Loucy (cell line): ENCODE measurements around the gene CCK.
A peak's percentile ranks its signal among the peaks of the same experiment; 100 is the strongest.

Experiments
- H2AFZ ChIP-seq: fragments of 200-600 bp; sonication (generic); 2 replicates; pipeline ENCODE4 v1.6.0; 2016; ENCODE audit warnings: antibody characterized with exemption, mild to moderate bottlenecking, low read length, moderate library complexity
- H3F3A ChIP-seq: fragments of 200-600 bp; 2 replicates; pipeline ENCODE4 v1.6.0; 2016; ENCODE audit warnings: antibody characterized with exemption, low read depth, mild to moderate bottlenecking
- H3K27me3 ChIP-seq: fragments of 200-600 bp; sonication (generic); 2 replicates; pipeline ENCODE4 v1.6.1; 2014; ENCODE audit warnings: low read length, mild to moderate bottlenecking; ENCODE audit not compliant: insufficient read depth, poor library complexity, severe bottlenecking
- H3K36me3 ChIP-seq: fragments of 200-600 bp; sonication (generic); 2 replicates; pipeline ENCODE4 v1.6.1; 2016; ENCODE audit warnings: low read length; ENCODE audit not compliant: insufficient read depth
- H3K4me1 ChIP-seq: fragments of 200-600 bp; sonication (generic); 2 replicates; pipeline ENCODE4 v1.5.1; 2014; ENCODE audit warnings: low read length, mild to moderate bottlenecking; ENCODE audit not compliant: insufficient read depth, poor library complexity, severe bottlenecking
- H3K4me2 ChIP-seq: fragments of 200-600 bp; sonication (generic); 2 replicates; pipeline ENCODE4 v1.6.0; 2014; ENCODE audit warnings: antibody characterized with exemption, low read length, low read depth, mild to moderate bottlenecking; ENCODE audit not compliant: poor library complexity, severe bottlenecking
- H3K4me3 ChIP-seq: fragments of 200-600 bp; sonication (generic); 2 replicates; pipeline ENCODE4 v1.5.1; 2014; ENCODE audit warnings: low read length, mild to moderate bottlenecking, mixed read lengths; ENCODE audit not compliant: poor library complexity, severe bottlenecking
- H3K79me2 ChIP-seq: fragments of 200-600 bp; sonication (generic); 2 replicates; pipeline ENCODE4 v1.6.1; 2014; ENCODE audit warnings: low read length; ENCODE audit not compliant: insufficient read depth
- H3K9ac ChIP-seq: fragments of 200-600 bp; sonication (generic); 2 replicates; pipeline ENCODE4 v1.6.0; 2014; ENCODE audit warnings: mild to moderate bottlenecking, low read depth, low read length, moderate library complexity; ENCODE audit not compliant: poor library complexity, severe bottlenecking
- H3K9me2 ChIP-seq: fragments of 200-600 bp; sonication (generic); replicated peaks from 2 replicates; pipeline ENCODE4 v1.6.1; 2016; ENCODE audit warnings: low read depth, low read length, mixed read lengths
- H3K9me3 ChIP-seq: fragments of 200-600 bp; sonication (generic); 2 replicates; pipeline ENCODE4 v1.6.1; 2014; ENCODE audit warnings: mild to moderate bottlenecking, antibody characterized with exemption, low read length, low read depth; ENCODE audit not compliant: insufficient read depth
- H4K20me1 ChIP-seq: fragments of 200-600 bp; sonication (generic); 2 replicates; pipeline ENCODE4 v1.6.0; 2014; ENCODE audit warnings: antibody characterized with exemption, low read length, mild to moderate bottlenecking; ENCODE audit not compliant: insufficient read depth, poor library complexity, severe bottlenecking
- EZH2phosphoT487 ChIP-seq: fragments of 200-600 bp; IDR thresholded peaks from 2 replicates; pipeline ENCODE4 v1.6.1; 2018; ENCODE audit warnings: antibody characterized with exemption, mild to moderate bottlenecking, moderate library complexity, borderline replicate concordance
- TF ChIP-seq, protein P1 (sequence below): fragments of 200-600 bp; sonication (generic); conservative IDR thresholded peaks from 2 replicates; pipeline ENCODE4 v1.5.1; 2014; ENCODE audit warnings: mild to moderate bottlenecking, antibody characterized with exemption, low read length

The CCK gene

GRCh38 chr3:42222942-42223693, 42.9 kb downstream of the CCK start:
- H3K36me3 ChIP-seq: peaks cover 41% of the 10 kb centered on the region; the same call in 1 of the 2 replicates
- no peaks in the 10 kb centered on the region for H3K9me3 ChIP-seq
- no peaks in the 10 kb centered on the region for H3K9me2 ChIP-seq
- TF ChIP-seq EZH2phosphoT487: no peak
- TF ChIP-seq, protein P1, sequence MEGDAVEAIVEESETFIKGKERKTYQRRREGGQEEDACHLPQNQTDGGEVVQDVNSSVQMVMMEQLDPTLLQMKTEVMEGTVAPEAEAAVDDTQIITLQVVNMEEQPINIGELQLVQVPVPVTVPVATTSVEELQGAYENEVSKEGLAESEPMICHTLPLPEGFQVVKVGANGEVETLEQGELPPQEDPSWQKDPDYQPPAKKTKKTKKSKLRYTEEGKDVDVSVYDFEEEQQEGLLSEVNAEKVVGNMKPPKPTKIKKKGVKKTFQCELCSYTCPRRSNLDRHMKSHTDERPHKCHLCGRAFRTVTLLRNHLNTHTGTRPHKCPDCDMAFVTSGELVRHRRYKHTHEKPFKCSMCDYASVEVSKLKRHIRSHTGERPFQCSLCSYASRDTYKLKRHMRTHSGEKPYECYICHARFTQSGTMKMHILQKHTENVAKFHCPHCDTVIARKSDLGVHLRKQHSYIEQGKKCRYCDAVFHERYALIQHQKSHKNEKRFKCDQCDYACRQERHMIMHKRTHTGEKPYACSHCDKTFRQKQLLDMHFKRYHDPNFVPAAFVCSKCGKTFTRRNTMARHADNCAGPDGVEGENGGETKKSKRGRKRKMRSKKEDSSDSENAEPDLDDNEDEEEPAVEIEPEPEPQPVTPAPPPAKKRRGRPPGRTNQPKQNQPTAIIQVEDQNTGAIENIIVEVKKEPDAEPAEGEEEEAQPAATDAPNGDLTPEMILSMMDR: no peak
- H3K27me3 ChIP-seq: no peaks in the 10 kb centered on the region
- H3K4me1 ChIP-seq: no peaks in the 10 kb centered on the region
- H2AFZ ChIP-seq: no peak overlapping the region
- H3K79me2 ChIP-seq: no peaks in the 10 kb centered on the region
- no peak overlapping the region for H3K4me2 ChIP-seq
- H4K20me1 ChIP-seq: no peaks in the 10 kb centered on the region
- H3K4me3 ChIP-seq: no peak overlapping the region
- no peak overlapping the region for H3K9ac ChIP-seq
- no peaks in the 10 kb centered on the region for H3F3A ChIP-seq

GRCh38 chr3:42220436-42221121, 45.4 kb downstream of the CCK start:
- Histone ChIP-seq H3K9ac (no peak overlapping the region), H3K4me3 (no peak overlapping the region), H3K9me3 (no peaks in the 10 kb centered on the region), H4K20me1 (no peaks in the 10 kb centered on the region), H3K36me3 (peaks cover 38% of the 10 kb centered on the region; the same call in 1 of the 2 replicates), H3K79me2 (no peaks in the 10 kb centered on the region), H3K4me2 (no peak overlapping the region), H2AFZ (no peak overlapping the region), H3K9me2 (no peaks in the 10 kb centered on the region), H3F3A (no peaks in the 10 kb centered on the region), H3K4me1 (peaks cover 13% of the 10 kb centered on the region), H3K27me3 (no peaks in the 10 kb centered on the region)
- TF ChIP-seq, protein P1: no peak
- TF ChIP-seq EZH2phosphoT487: no peak

DNA sequence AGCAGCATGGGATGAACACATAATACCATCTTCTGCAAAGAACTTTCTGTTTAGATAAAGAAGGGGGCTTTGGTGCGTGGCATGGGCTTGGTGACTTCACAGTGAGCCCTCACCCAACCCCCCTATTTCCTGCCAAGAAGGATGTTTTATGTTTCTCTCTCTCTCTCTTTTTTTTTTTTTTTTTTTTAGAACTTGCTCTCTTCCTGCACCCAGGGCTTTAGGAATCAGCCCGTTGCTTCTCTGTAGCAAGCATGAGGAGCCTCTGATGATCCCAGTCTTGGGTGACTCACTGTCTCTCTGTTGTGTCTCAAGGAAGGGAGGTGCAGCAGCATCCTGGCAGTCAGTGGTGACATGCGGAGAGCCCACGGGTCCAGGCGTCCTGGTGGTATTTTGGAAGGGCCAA, 49.1 kb downstream of the CCK start:
- H3K79me2 ChIP-seq: no peaks in the 10 kb centered on the region
- no peaks in the 10 kb centered on the region for H3K9me2 ChIP-seq
- H4K20me1 ChIP-seq: no peaks in the 10 kb centered on the region
- peak overlapping the region; percentile 51 for H3K4me2 ChIP-seq
- peaks cover 17% of the 10 kb centered on the region for H3K4me1 ChIP-seq
- H3K9me3 ChIP-seq: no peaks in the 10 kb centered on the region
- no peak overlapping the region for H3K9ac ChIP-seq
- H3K27me3 ChIP-seq: no peaks in the 10 kb centered on the region
- no peak overlapping the region for H2AFZ ChIP-seq
- no peaks in the 10 kb centered on the region for H3F3A ChIP-seq
- no peak for TF ChIP-seq EZH2phosphoT487
- TF ChIP-seq, protein P1: no peak
- no peak overlapping the region for H3K4me3 ChIP-seq
- H3K36me3 ChIP-seq: peaks cover 11% of the 10 kb centered on the region; the same call in 1 of the 2 replicates
